OCI-LY1 (cell line): ENCODE results near the gene DLG5.

Source experiments
- EZH2 ChIP-seq: fragments of 200-600 bp; sonication (generic), shearing (Covaris generic); IDR thresholded peaks from 2 replicates; pipeline ENCODE4 v1.8.0; 2017; ENCODE audit warnings: borderline replicate concordance, mixed run types, mild to moderate bottlenecking, antibody characterized with exemption, low read length, moderate library complexity, mixed read lengths
- TF ChIP-seq, protein P1 (sequence below): fragments of 200-600 bp; sonication (generic), shearing (Covaris generic); IDR thresholded peaks from 2 replicates; pipeline ENCODE4 v1.5.1; 2017; ENCODE audit warnings: mild to moderate bottlenecking, antibody characterized with exemption, low read length, moderate library complexity, mixed read lengths

DNA sequence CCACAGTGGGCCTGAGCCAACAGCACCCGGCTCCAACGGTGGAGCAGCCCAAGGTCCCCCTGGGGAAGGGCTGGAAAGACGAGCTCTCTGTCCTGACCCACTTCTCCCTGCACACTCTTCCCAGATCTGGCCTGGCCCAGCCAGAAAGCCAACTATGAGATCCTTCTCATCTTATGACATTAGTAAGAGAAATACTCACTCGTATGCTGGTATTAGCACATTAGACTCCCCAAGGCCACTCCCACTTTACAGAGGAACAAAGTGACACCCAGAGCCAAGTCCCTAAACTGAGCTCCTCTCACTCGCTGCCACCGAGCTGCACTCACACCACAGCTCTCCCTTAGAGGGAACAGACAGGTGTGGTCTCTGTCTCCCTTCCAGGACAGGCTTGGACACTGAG, 24.8 kb downstream of the DLG5 start:
- TF ChIP-seq, protein P1, sequence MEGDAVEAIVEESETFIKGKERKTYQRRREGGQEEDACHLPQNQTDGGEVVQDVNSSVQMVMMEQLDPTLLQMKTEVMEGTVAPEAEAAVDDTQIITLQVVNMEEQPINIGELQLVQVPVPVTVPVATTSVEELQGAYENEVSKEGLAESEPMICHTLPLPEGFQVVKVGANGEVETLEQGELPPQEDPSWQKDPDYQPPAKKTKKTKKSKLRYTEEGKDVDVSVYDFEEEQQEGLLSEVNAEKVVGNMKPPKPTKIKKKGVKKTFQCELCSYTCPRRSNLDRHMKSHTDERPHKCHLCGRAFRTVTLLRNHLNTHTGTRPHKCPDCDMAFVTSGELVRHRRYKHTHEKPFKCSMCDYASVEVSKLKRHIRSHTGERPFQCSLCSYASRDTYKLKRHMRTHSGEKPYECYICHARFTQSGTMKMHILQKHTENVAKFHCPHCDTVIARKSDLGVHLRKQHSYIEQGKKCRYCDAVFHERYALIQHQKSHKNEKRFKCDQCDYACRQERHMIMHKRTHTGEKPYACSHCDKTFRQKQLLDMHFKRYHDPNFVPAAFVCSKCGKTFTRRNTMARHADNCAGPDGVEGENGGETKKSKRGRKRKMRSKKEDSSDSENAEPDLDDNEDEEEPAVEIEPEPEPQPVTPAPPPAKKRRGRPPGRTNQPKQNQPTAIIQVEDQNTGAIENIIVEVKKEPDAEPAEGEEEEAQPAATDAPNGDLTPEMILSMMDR = no peak
- no peak for TF ChIP-seq EZH2
